Endothelial cell (in vitro differentiated cells): ENCODE results near the gene USP7. TPM values are rescaled to one million over a fixed set of nuclear protein-coding genes. Genes with fewer than 3 reads are reported as not detected.
"Not testable (repeated sequence)": the region's sequence is repeated elsewhere in the genome, so short reads cannot be mapped to it uniquely, and the experiment has no call there.

Source experiments
- DNase-seq: peaks from one replicate; pipeline ENCODE4 v3.0.0; 2021; ENCODE audit warnings: low spot score
- H3K27ac Mint-ChIP-seq: one replicate; pipeline ENCODE4 v1.8.0; 2021; ENCODE audit warnings: mixed read lengths, inconsistent platforms; ENCODE audit not compliant: unreplicated experiment
- H3K27me3 Mint-ChIP-seq: one replicate; pipeline ENCODE4 v1.8.0; 2021; ENCODE audit warnings: mild to moderate bottlenecking, moderate library complexity, mixed read lengths, inconsistent platforms; ENCODE audit not compliant: unreplicated experiment
- H3K36me3 Mint-ChIP-seq: one replicate; pipeline ENCODE4 v1.8.0; 2021; ENCODE audit warnings: mild to moderate bottlenecking, low read depth, mixed read lengths, inconsistent platforms; ENCODE audit not compliant: unreplicated experiment
- H3K4me1 Mint-ChIP-seq: one replicate; pipeline ENCODE4 v1.8.0; 2021; ENCODE audit warnings: mild to moderate bottlenecking, mixed read lengths, inconsistent platforms; ENCODE audit not compliant: unreplicated experiment
- H3K4me3 Mint-ChIP-seq: one replicate; pipeline ENCODE4 v1.8.0; 2021; ENCODE audit warnings: mild to moderate bottlenecking, mixed read lengths, inconsistent platforms; ENCODE audit not compliant: unreplicated experiment
- H3K9me3 Mint-ChIP-seq: one replicate; pipeline ENCODE4 v1.8.0; 2021; ENCODE audit warnings: mixed read lengths, inconsistent platforms; ENCODE audit not compliant: unreplicated experiment
- CTCF ChIP-seq: fragments of 200-600 bp; sonication (generic); IDR thresholded peaks from one replicate; pipeline ENCODE4 v1.5.0; 2021; ENCODE audit warnings: antibody characterized with exemption; ENCODE audit not compliant: unreplicated experiment
- total RNA-seq: library from RNA; stranded (reverse); fragmentation: NEBNext Ultra II Directional; extraction: Animal tissue kit (Norgen Biotek cat#: 25700); gene quantifications from one replicate; pipeline ENCODE4 v1.2.1, GENCODE V29; 2021; ENCODE audit not compliant: unreplicated experiment

USP7 gene
- total RNA-seq, 1 donor from 2014 or later, result 122 TPM

GRCh38 chr16:8919089-8919933 lies 44.4 kb downstream of the USP7 start:
- H3K36me3 Mint-ChIP-seq, result peaks cover 46% of the 10 kb centered on the region
- peaks cover 6% of the 10 kb centered on the region for H3K27me3 Mint-ChIP-seq
- TF ChIP-seq CTCF, result no peak
- no peak overlapping the region for H3K4me3 Mint-ChIP-seq
- DNase-seq, result no peak
- no peak overlapping the region for H3K27ac Mint-ChIP-seq
- no peaks in the 10 kb centered on the region for H3K9me3 Mint-ChIP-seq
- no peaks in the 10 kb centered on the region for H3K4me1 Mint-ChIP-seq

GRCh38 chr16:8917336-8917735 lies 46.4 kb downstream of the USP7 start:
- DNase-seq, H3K9me3 Mint-ChIP-seq, H3K27me3 Mint-ChIP-seq, H3K4me1 Mint-ChIP-seq, H3K4me3 Mint-ChIP-seq: not testable (repeated sequence)
- Mint-ChIP-seq H3K27ac (peak overlapping the region; percentile 15), H3K36me3 (peaks cover 56% of the 10 kb centered on the region)

GRCh38 chr16:8916541-8917225 lies 47.0 kb downstream of the USP7 start:
- TF ChIP-seq CTCF, result no peak
- DNase-seq, result no peak
- H3K36me3 Mint-ChIP-seq, result peaks cover 60% of the 10 kb centered on the region
- peaks cover 6% of the 10 kb centered on the region for H3K27me3 Mint-ChIP-seq
- no peak overlapping the region for H3K4me3 Mint-ChIP-seq
- H3K27ac Mint-ChIP-seq, result no peak overlapping the region
- H3K4me1 Mint-ChIP-seq, result no peaks in the 10 kb centered on the region
- H3K9me3 Mint-ChIP-seq, result no peaks in the 10 kb centered on the region

GRCh38 chr16:8915722-8916301 lies 47.9 kb downstream of the USP7 start:
- Mint-ChIP-seq H3K4me3 (peak overlapping the region; percentile 66), H3K27me3 (peaks cover 6% of the 10 kb centered on the region), H3K36me3 (peaks cover 61% of the 10 kb centered on the region), H3K27ac (no peak overlapping the region), H3K9me3 (no peaks in the 10 kb centered on the region), H3K4me1 (no peaks in the 10 kb centered on the region)
- no peak for DNase-seq
- TF ChIP-seq CTCF, result no peak

- no peak for DNase-seq
- no peaks in the 10 kb centered on the region for H3K9me3 Mint-ChIP-seq
- H3K27me3 Mint-ChIP-seq, result peaks cover 2% of the 10 kb centered on the region
- TF ChIP-seq CTCF, result no peak
- H3K4me1 Mint-ChIP-seq, result no peaks in the 10 kb centered on the region
- H3K4me3 Mint-ChIP-seq, result no peak overlapping the region
- peaks cover 55% of the 10 kb centered on the region for H3K36me3 Mint-ChIP-seq
- no peak overlapping the region for H3K27ac Mint-ChIP-seq
Observed at GRCh38 chr16:8914098-8914497, 49.6 kb downstream of the USP7 start.
